ENCODE measurements around the gene RRAGC. TPM values are rescaled to one million over a fixed set of nuclear protein-coding genes. Genes with fewer than 3 reads are reported as not detected.
"Not testable (repeated sequence)": the region's sequence is repeated elsewhere in the genome, so short reads cannot be mapped to it uniquely, and the experiment has no call there.

RRAGC gene
- total RNA-seq, 1 donor from 2014 or later, result 24.1 TPM

- no peak for DNase-seq (ENCODE audit: low read depth, low spot score)
- no peak overlapping the region for H3K4me3 Mint-ChIP-seq
- peaks cover 3% of the 10 kb centered on the region for H3K36me3 Mint-ChIP-seq (ENCODE audit: low read depth)
- H3K4me1 Mint-ChIP-seq, result peaks cover 8% of the 10 kb centered on the region
- no peaks in the 10 kb centered on the region for H3K9me3 Mint-ChIP-seq
- no peak for TF ChIP-seq CTCF (conservative IDR thresholded peaks at IDR 0.05)
- H3K27me3 Mint-ChIP-seq (ENCODE audit: low read depth), result no peaks in the 10 kb centered on the region
- no peak overlapping the region for H3K27ac Mint-ChIP-seq (ENCODE audit: unreplicated experiment)
These were observed 6.8 kb downstream of the RRAGC start for GRCh38 chr1:38852780-38853179.

- Mint-ChIP-seq H3K27me3 (ENCODE audit: low read depth) (no peaks in the 10 kb centered on the region), H3K36me3 (ENCODE audit: low read depth) (peaks cover 22% of the 10 kb centered on the region), H3K9me3 (no peaks in the 10 kb centered on the region), H3K4me1 (no peaks in the 10 kb centered on the region), H3K4me3 (no peak overlapping the region), H3K27ac (ENCODE audit: unreplicated experiment) (peak overlapping the region; percentile 60)
- DNase-seq (ENCODE audit: low read depth, low spot score), result no peak
- TF ChIP-seq CTCF (conservative IDR thresholded peaks at IDR 0.05), result no peak
These were observed 11.5 kb downstream of the RRAGC start for GRCh38 chr1:38848071-38848470.

- Mint-ChIP-seq H3K27me3 (ENCODE audit: low read depth) (no peaks in the 10 kb centered on the region), H3K9me3 (no peaks in the 10 kb centered on the region), H3K4me1 (no peaks in the 10 kb centered on the region), H3K36me3 (ENCODE audit: low read depth) (peaks cover 20% of the 10 kb centered on the region), H3K27ac (ENCODE audit: unreplicated experiment) (no peak overlapping the region), H3K4me3 (no peak overlapping the region)
- DNase-seq (ENCODE audit: low read depth, low spot score), result no peak
- TF ChIP-seq CTCF (conservative IDR thresholded peaks at IDR 0.05), result no peak
These were observed 13.4 kb downstream of the RRAGC start for GRCh38 chr1:38846210-38846609.

- peaks cover 23% of the 10 kb centered on the region for H3K36me3 Mint-ChIP-seq (ENCODE audit: low read depth)
- H3K4me1 Mint-ChIP-seq; H3K27me3 Mint-ChIP-seq (ENCODE audit: low read depth); H3K27ac Mint-ChIP-seq (ENCODE audit: unreplicated experiment); DNase-seq (ENCODE audit: low read depth, low spot score); H3K4me3 Mint-ChIP-seq; H3K9me3 Mint-ChIP-seq: not testable (repeated sequence)
These were observed 14.5 kb downstream of the RRAGC start for GRCh38 chr1:38845088-38845487.

- no peak overlapping the region for H3K27ac Mint-ChIP-seq (ENCODE audit: unreplicated experiment)
- H3K9me3 Mint-ChIP-seq, result no peaks in the 10 kb centered on the region
- no peak for DNase-seq (ENCODE audit: low read depth, low spot score)
- no peaks in the 10 kb centered on the region for H3K4me1 Mint-ChIP-seq
- peaks cover 23% of the 10 kb centered on the region for H3K36me3 Mint-ChIP-seq (ENCODE audit: low read depth)
- H3K4me3 Mint-ChIP-seq, result no peak overlapping the region
- TF ChIP-seq CTCF (conservative IDR thresholded peaks at IDR 0.05), result no peak
- no peaks in the 10 kb centered on the region for H3K27me3 Mint-ChIP-seq (ENCODE audit: low read depth)
These were observed 19.3 kb downstream of the RRAGC start for GRCh38 chr1:38840281-38840680.

- Mint-ChIP-seq H3K9me3 (no peaks in the 10 kb centered on the region), H3K4me1 (peaks cover 3% of the 10 kb centered on the region), H3K4me3 (no peak overlapping the region), H3K36me3 (ENCODE audit: low read depth) (peaks cover 16% of the 10 kb centered on the region), H3K27ac (ENCODE audit: unreplicated experiment) (no peak overlapping the region), H3K27me3 (ENCODE audit: low read depth) (no peaks in the 10 kb centered on the region)
- DNase-seq (ENCODE audit: low read depth, low spot score), result no peak
- TF ChIP-seq CTCF (conservative IDR thresholded peaks at IDR 0.05), result no peak
These were observed 20.2 kb downstream of the RRAGC start for GRCh38 chr1:38839363-38839762.

GRCh38 chr1:38836316-38836715 lies 23.3 kb downstream of the RRAGC start:
- H3K27me3 Mint-ChIP-seq (ENCODE audit: low read depth), result not testable (repeated sequence)
- peaks cover 11% of the 10 kb centered on the region for H3K36me3 Mint-ChIP-seq (ENCODE audit: low read depth)

More at GRCh38 chr1:38836316-38836715, 23.3 kb downstream of the RRAGC start:
- H3K4me1 Mint-ChIP-seq, result peaks cover 16% of the 10 kb centered on the region
- not testable (repeated sequence) for H3K27ac Mint-ChIP-seq (ENCODE audit: unreplicated experiment); H3K4me3 Mint-ChIP-seq; DNase-seq (ENCODE audit: low read depth, low spot score); H3K9me3 Mint-ChIP-seq
